Duodenal mucosa (tissue), 2 donors: ENCODE data around the gene MYH13.

Experiments
- H3K27ac ChIP-seq: one replicate; pipeline ENCODE4 v1.7.0; 2013; ENCODE audit warnings: low read depth, low read length
- H3K27me3 ChIP-seq, 2 donors: one replicate each; pipeline ENCODE4 v1.7.0; 2013; ENCODE audit warnings: low read length in 2 of 2, control low read depth in 1 of 2; ENCODE audit not compliant: insufficient read depth in 2 of 2, control insufficient read depth in 1 of 2
- H3K36me3 ChIP-seq, 2 donors: one replicate each; pipeline ENCODE4 v1.7.0; 2013; ENCODE audit warnings: low read length in 2 of 2, control low read depth in 1 of 2; ENCODE audit not compliant: insufficient read depth in 2 of 2, control insufficient read depth in 1 of 2
- H3K4me1 ChIP-seq, 2 donors: one replicate each; pipeline ENCODE4 v1.7.0; 2013; ENCODE audit warnings: low read length in 2 of 2, control low read depth in 1 of 2; ENCODE audit not compliant: insufficient read depth in 2 of 2, control insufficient read depth in 1 of 2
- H3K4me3 ChIP-seq, 2 donors: one replicate each; pipeline ENCODE4 v1.7.0; 2013; ENCODE audit warnings: low read length in 2 of 2, low read depth in 1 of 2
- H3K9ac ChIP-seq, 2 donors: one replicate each; pipeline ENCODE4 v1.7.0; 2013; ENCODE audit warnings: low read length in 2 of 2, low read depth in 1 of 2
- H3K9me3 ChIP-seq, 2 donors: one replicate each; pipeline ENCODE4 v1.7.0; 2013; ENCODE audit warnings: low read length in 2 of 2, control low read depth in 1 of 2; ENCODE audit not compliant: control insufficient read depth in 1 of 2

Gene MYH13

GRCh38 chr17:10372906-10373305 is at the start of gene MYH13:
Gene MYH13, minus strand, starts transcription at chr17:10373006. Its CDS starts 8,476 bp downstream, at chr17:10364530.
- no peaks in the 10 kb centered on the region for H3K9me3 ChIP-seq
- H3K36me3 ChIP-seq, result no peaks in the 10 kb centered on the region

GRCh38 chr17:10421900-10422542 is 49.2 kb upstream of the MYH13 start, which contains the start of gene MYH8:
Gene MYH8, minus strand, starts transcription at chr17:10421950. Its CDS starts 1,723 bp downstream, at chr17:10420227.
- Histone ChIP-seq H3K27me3 (no peaks in the 10 kb centered on the region), H3K27ac (no peak within 1 kb of the TSS), H3K4me1 (no peaks in the 10 kb centered on the region), H3K9me3 (no peaks in the 10 kb centered on the region), H3K36me3 (no peaks in the 10 kb centered on the region), H3K4me3 (no peak within 1 kb of the TSS), H3K9ac (no peak within 1 kb of the TSS)

More at GRCh38 chr17:10372906-10373305, at the start of gene MYH13:
- Histone ChIP-seq H3K27ac (no peak within 1 kb of the TSS), H3K4me1 (no peaks in the 10 kb centered on the region), H3K4me3 (no peak within 1 kb of the TSS), H3K9ac (no peak within 1 kb of the TSS), H3K27me3 (no peaks in the 10 kb centered on the region)

GRCh38 chr17:10421211-10421610 is 48.4 kb upstream of the MYH13 start:
- no peaks in the 10 kb centered on the region for H3K4me1 ChIP-seq
- H3K27ac ChIP-seq, result no peak overlapping the region
- H3K9me3 ChIP-seq, result no peaks in the 10 kb centered on the region
- no peak overlapping the region for H3K4me3 ChIP-seq
- H3K36me3 ChIP-seq, result no peaks in the 10 kb centered on the region
- no peaks in the 10 kb centered on the region for H3K27me3 ChIP-seq
- no peak overlapping the region for H3K9ac ChIP-seq

GRCh38 chr17:10420811-10421210 is 48.0 kb upstream of the MYH13 start:
- Histone ChIP-seq H3K36me3 (no peaks in the 10 kb centered on the region), H3K27ac (no peak overlapping the region), H3K4me3 (no peak overlapping the region), H3K9me3 (no peaks in the 10 kb centered on the region), H3K4me1 (no peaks in the 10 kb centered on the region), H3K27me3 (no peaks in the 10 kb centered on the region), H3K9ac (no peak overlapping the region)

- Histone ChIP-seq H3K27me3 (no peaks in the 10 kb centered on the region), H3K36me3 (no peaks in the 10 kb centered on the region), H3K4me1 (no peaks in the 10 kb centered on the region), H3K27ac (no peak overlapping the region), H3K9ac (no peak overlapping the region), H3K9me3 (no peaks in the 10 kb centered on the region), H3K4me3 (no peak overlapping the region)
These were observed 44.6 kb upstream of the MYH13 start for GRCh38 chr17:10417431-10417830.

DNA sequence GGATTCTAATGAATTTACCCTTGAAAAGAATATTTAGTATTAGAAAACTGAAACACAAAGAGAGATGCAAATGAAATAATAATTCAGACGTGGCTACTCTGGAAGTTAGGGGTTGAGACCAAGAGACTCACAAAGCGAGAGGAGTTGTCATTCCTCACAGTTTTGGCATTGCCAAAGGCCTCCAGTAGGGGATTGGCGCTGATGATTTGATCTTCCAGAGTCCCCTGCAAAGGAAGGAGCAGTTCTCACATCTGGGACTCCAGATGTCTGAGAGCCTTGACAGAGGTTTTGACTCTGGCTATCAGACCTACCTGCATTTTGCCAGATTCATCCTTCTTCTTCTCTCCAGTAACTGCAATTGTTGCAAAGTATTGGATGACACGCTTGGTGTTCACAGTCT is 42.4 kb upstream of the MYH13 start:
- H3K36me3 ChIP-seq, result no peaks in the 10 kb centered on the region
- H3K9ac ChIP-seq, result no peak overlapping the region
- H3K27me3 ChIP-seq, result no peaks in the 10 kb centered on the region
- no peak overlapping the region for H3K27ac ChIP-seq
- H3K4me3 ChIP-seq, result no peak overlapping the region
- H3K4me1 ChIP-seq, result no peaks in the 10 kb centered on the region
- H3K9me3 ChIP-seq, result no peaks in the 10 kb centered on the region

GRCh38 chr17:10403589-10403988 is 30.8 kb upstream of the MYH13 start:
- no peak overlapping the region for H3K4me3 ChIP-seq
- H3K9ac ChIP-seq, result no peak overlapping the region
- no peaks in the 10 kb centered on the region for H3K27me3 ChIP-seq
- no peak overlapping the region for H3K27ac ChIP-seq
- no peaks in the 10 kb centered on the region for H3K9me3 ChIP-seq
- no peaks in the 10 kb centered on the region for H3K36me3 ChIP-seq
- no peaks in the 10 kb centered on the region for H3K4me1 ChIP-seq

GRCh38 chr17:10398352-10398751 is 25.5 kb upstream of the MYH13 start:
- Histone ChIP-seq H3K9me3 (no peaks in the 10 kb centered on the region), H3K4me1 (no peaks in the 10 kb centered on the region), H3K36me3 (no peaks in the 10 kb centered on the region), H3K4me3 (no peak overlapping the region), H3K27ac (no peak overlapping the region), H3K9ac (no peak overlapping the region), H3K27me3 (no peaks in the 10 kb centered on the region)

GRCh38 chr17:10396524-10397163 is 23.8 kb upstream of the MYH13 start:
- Histone ChIP-seq H3K4me3 (no peak overlapping the region), H3K27me3 (no peaks in the 10 kb centered on the region), H3K9ac (no peak overlapping the region), H3K9me3 (no peaks in the 10 kb centered on the region), H3K27ac (no peak overlapping the region), H3K36me3 (no peaks in the 10 kb centered on the region), H3K4me1 (no peaks in the 10 kb centered on the region)

DNA sequence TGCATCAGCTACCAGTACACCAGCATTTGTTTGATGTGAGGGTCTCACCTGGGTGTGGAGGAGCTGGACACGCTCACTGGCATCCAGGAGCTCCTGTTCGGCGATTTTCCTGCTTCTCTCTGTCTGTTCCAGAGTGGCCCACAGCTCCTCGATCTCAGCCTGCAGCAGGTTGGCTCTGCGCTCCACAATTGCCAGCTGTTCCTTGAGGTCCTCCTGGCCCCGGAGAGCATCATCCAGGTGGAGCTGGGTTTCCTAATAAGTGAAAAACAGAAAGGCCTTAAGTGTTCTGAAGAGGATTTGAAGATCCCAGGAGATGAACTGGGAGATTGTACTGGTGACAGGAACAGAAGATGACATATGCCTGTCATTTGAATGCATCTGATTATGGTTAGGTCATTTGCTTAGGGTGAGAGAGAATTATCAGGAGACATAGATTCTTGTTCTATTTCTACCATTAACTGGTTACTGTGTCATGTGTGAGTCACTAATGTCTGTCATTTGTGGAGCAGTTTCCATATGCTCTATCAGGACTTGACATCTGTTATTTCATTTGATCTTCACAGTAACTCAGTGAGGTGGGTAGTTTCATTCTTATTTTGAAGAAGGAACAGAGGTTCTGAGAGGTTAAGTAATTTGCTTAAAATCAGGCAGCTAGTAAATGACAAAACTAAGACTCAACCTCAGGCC is 21.5 kb upstream of the MYH13 start:
- Histone ChIP-seq H3K27me3 (no peaks in the 10 kb centered on the region), H3K9ac (no peak overlapping the region), H3K27ac (no peak overlapping the region), H3K4me1 (no peaks in the 10 kb centered on the region), H3K9me3 (no peaks in the 10 kb centered on the region), H3K4me3 (no peak overlapping the region), H3K36me3 (no peaks in the 10 kb centered on the region)
